Stimulated activated CD4-positive, alpha-beta T cell treated with anti-CD3 and anti-CD28 coated beads, Interleukin-12 subunit alpha, Interleukin-12 subunit beta, amount 100 ng/mL, for 24 hours (primary cell): ENCODE measurements around the gene ESAM.

Experiments used
- DNase-seq, 2 experiments: peaks; one replicate each; pipeline ENCODE4 v3.0.0-alpha.2; 2020; ENCODE audit warnings: low read depth in 2 of 2

The ESAM gene

GRCh38 chr11:124762105-124762623, at the start of gene ESAM:
TSS of gene ESAM (minus strand) at chr11:124762290. CDS start at chr11:124762154, 136 bp downstream.
- DNase-seq = peak in 1 of 2 experiments; percentile 65

- DNase-seq = no peak
Measured at GRCh38 chr11:124811399-124812125, 49.5 kb upstream of the ESAM start.

- no peak for DNase-seq
Measured at GRCh38 chr11:124807660-124808270, 45.7 kb upstream of the ESAM start.

- no peak for DNase-seq
Measured at GRCh38 chr11:124807201-124807600, 45.1 kb upstream of the ESAM start.

- DNase-seq = no peak
Measured at GRCh38 chr11:124804884-124805283, 42.8 kb upstream of the ESAM start.

- no peak for DNase-seq
Measured at GRCh38 chr11:124801636-124802312, 39.7 kb upstream of the ESAM start.

- no peak for DNase-seq
Measured at GRCh38 chr11:124801014-124801413, 38.9 kb upstream of the ESAM start.

- peak; percentile 67 to 70 for DNase-seq
Measured at GRCh38 chr11:124800226-124800929, 38.3 kb upstream of the ESAM start, which contains the start of gene MSANTD2. TSS of gene MSANTD2 (minus strand) at chr11:124800406. CDS start at chr11:124800380, 26 bp downstream.

- DNase-seq = peak; percentile 10 to 36
Measured at GRCh38 chr11:124799348-124800225, 37.5 kb upstream of the ESAM start.

- DNase-seq = no peak
Measured at GRCh38 chr11:124798991-124799347, 36.9 kb upstream of the ESAM start.

- DNase-seq = no peak
Measured at GRCh38 chr11:124796312-124796711, 34.2 kb upstream of the ESAM start.

- DNase-seq = no peak
Measured at GRCh38 chr11:124793466-124794278, 31.6 kb upstream of the ESAM start.

GRCh38 chr11:124791626-124792341, 29.7 kb upstream of the ESAM start:
- DNase-seq = no peak

- no peak for DNase-seq
Measured at GRCh38 chr11:124788521-124788920, 26.4 kb upstream of the ESAM start.

GRCh38 chr11:124784051-124784450, 22.0 kb upstream of the ESAM start:
- DNase-seq = no peak

GRCh38 chr11:124783002-124783401, 20.9 kb upstream of the ESAM start:
- no peak for DNase-seq

- DNase-seq = no peak
Measured at GRCh38 chr11:124779568-124779967, 17.5 kb upstream of the ESAM start.

- no peak for DNase-seq
Measured at GRCh38 chr11:124778281-124778680, 16.2 kb upstream of the ESAM start.

- no peak for DNase-seq
Measured at GRCh38 chr11:124776865-124777645, 15.0 kb upstream of the ESAM start.
